ENCODE data around the gene LINC01488. TPM values are rescaled to one million over a fixed set of nuclear protein-coding genes. Genes with fewer than 3 reads are reported as not detected.
A peak's percentile ranks its signal among the peaks of the same experiment; 100 is the strongest.

The LINC01488 gene
- total and polyA plus RNA-seq, 9 of the 15 experiments (the other 6 are each of a cell fraction or from before 2014, with no cell fraction given), result not detected

DNA sequence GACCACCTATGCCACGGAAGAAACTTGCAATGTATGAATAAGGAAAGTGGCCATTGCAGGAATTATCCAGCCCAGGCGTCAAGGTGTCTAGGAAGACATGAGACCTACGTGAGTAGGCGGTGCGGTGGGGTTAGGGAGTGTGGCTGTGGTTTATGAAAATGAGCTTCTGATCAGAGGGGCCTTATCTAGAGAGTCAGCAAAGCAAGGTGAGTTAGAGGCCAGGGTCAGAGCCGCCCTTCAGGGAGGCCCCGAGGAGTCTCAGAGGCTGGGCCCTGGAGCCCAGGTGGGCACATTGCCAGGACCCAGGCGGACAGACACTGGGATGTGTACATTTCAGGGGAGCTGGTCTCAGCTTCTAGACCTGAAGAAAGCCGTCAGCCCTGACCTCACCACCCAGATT, 13.8 kb upstream of the LINC01488 start:
- CTCF ChIA-PET (ENCODE audit: low intra/inter-chr PET ratio), result no interaction called here
- BruUV-seq (replicated peaks), result no TSS peak
- intact Hi-C loops (cut with micrococcal nuclease) (no loop called here), in situ Hi-C loops (cut with MboI) (no loop called here)
- Histone ChIP-seq H3K36me3 (ENCODE audit: control insufficient read depth, insufficient read depth, low read length) (no peaks in the 10 kb centered on the region), H3K4me1 (replicated peaks in 1 of 2; ENCODE audit: control insufficient read depth in 2 of 2, insufficient read depth in 2 of 2, low read length in 2 of 2) (peaks cover 26 to 43% of the 10 kb centered on the region in 2 experiments), H2AFZ (ENCODE audit: low read depth, low read length) (0 out of 2 replicates have a peak overlapping the region, but pooled peaks have one; percentile 26), H3K4me2 (ENCODE audit: insufficient read depth, low read length) (no peak overlapping the region), H3K9me1 (ENCODE audit: control insufficient read depth, insufficient read depth, low read length) (no peaks in the 10 kb centered on the region), H3K27ac (ENCODE audit: extremely low read depth, low read depth, low read length) (no peak overlapping the region), H3K79me2 (ENCODE audit: control insufficient read depth, insufficient read depth, low read length) (no peaks in the 10 kb centered on the region), H4K20me1 (replicated peaks; ENCODE audit: control insufficient read depth, insufficient read depth, low read length) (no peaks in the 10 kb centered on the region; the same call in 1 of the 2 replicates), H3K27me3 (ENCODE audit: control insufficient read depth in 2 of 2, insufficient read depth in 2 of 2, low read length in 2 of 2) (peaks cover 2 to 25% of the 10 kb centered on the region in 2 experiments; a peak in 3 of 5 replicates), H3K9me3 (replicated peaks; ENCODE audit: control insufficient read depth, insufficient read depth, low read depth, low read length) (no peaks in the 10 kb centered on the region), H3K4me3 (no peak overlapping the region), H3K9ac (ENCODE audit: insufficient read depth in 1 of 2, low read depth in 2 of 2, low read length in 2 of 2) (peak overlapping the region in 1 of 2 experiments; percentile 73; a peak in 2 of 4 replicates)
- POLR2A ChIA-PET, result interaction anchor here (1.6 kb wide), 1 partner anchor 39 kb away, joined by 3 read pairs; no protein-coding TSS in a partner anchor
- peak; percentile 83 for FAIRE-seq
- ATAC-seq, result peak; percentile 75
- WGBS (ENCODE audit: insufficient coverage, low coverage, missing lambda C conversion rate), result 3% methylated on average over 9 of the region's 9 CpGs
- peak; percentile 51 to 61 (median 54) for DNase-seq (ENCODE audit: extremely low read depth in 1 of 4, low spot score in 3 of 4)
- TF ChIP-seq ZEB2 (IDR thresholded peaks at IDR 0.05) (peak; percentile 61; the same call in 1 of the 2 replicates), TCF7 (IDR thresholded peaks at IDR 0.05; ENCODE audit: borderline replicate concordance) (no peak), ARID1B (IDR thresholded peaks at IDR 0.05) (0 out of 2 replicates have a peak, but pooled peaks have one; percentile 12), CBFA2T3 (IDR thresholded peaks at IDR 0.05) (peak; percentile 56), NFRKB (IDR thresholded peaks at IDR 0.05; ENCODE audit: low read depth) (no peak), EGR1 (conservative IDR thresholded peaks at IDR 0.05) (peak; percentile 66), NEUROD1 (IDR thresholded peaks at IDR 0.05; ENCODE audit: borderline replicate concordance, low read depth, low read length, partially characterized antibody) (no peak), L3MBTL2 (IDR thresholded peaks at IDR 0.05) (peak; percentile 69), SMARCE1 (IDR thresholded peaks at IDR 0.05) (0 out of 2 replicates have a peak, but pooled peaks have one; percentile 17), ZBTB7A (IDR thresholded peaks at IDR 0.05; ENCODE audit: borderline replicate concordance, control insufficient read depth, low read depth, low read length) (peak; percentile 20; the same call in 1 of the 2 replicates), ESRRA (IDR thresholded peaks at IDR 0.05; ENCODE audit: borderline replicate concordance, low read depth) (peak; percentile 45; the same call in 1 of the 2 replicates), E2F6 (IDR thresholded peaks at IDR 0.05; ENCODE audit: borderline replicate concordance in 1 of 2, extremely low read depth in 1 of 2, insufficient read depth in 1 of 2, insufficient read length in 1 of 2, low read depth in 1 of 2, low read length in 1 of 2, poor library complexity in 1 of 2, severe bottlenecking in 1 of 2) (peak in 1 of 2 experiments; percentile 39), NR2C1 (IDR thresholded peaks at IDR 0.05) (no peak), NR2C1 (tag; IDR thresholded peaks at IDR 0.05) (no peak), MAX (CRISPR knock-in tag; IDR thresholded peaks at IDR 0.05) (peak; percentile 38; the same call in 1 of the 2 replicates)
- TF ChIP-seq, protein P1, sequence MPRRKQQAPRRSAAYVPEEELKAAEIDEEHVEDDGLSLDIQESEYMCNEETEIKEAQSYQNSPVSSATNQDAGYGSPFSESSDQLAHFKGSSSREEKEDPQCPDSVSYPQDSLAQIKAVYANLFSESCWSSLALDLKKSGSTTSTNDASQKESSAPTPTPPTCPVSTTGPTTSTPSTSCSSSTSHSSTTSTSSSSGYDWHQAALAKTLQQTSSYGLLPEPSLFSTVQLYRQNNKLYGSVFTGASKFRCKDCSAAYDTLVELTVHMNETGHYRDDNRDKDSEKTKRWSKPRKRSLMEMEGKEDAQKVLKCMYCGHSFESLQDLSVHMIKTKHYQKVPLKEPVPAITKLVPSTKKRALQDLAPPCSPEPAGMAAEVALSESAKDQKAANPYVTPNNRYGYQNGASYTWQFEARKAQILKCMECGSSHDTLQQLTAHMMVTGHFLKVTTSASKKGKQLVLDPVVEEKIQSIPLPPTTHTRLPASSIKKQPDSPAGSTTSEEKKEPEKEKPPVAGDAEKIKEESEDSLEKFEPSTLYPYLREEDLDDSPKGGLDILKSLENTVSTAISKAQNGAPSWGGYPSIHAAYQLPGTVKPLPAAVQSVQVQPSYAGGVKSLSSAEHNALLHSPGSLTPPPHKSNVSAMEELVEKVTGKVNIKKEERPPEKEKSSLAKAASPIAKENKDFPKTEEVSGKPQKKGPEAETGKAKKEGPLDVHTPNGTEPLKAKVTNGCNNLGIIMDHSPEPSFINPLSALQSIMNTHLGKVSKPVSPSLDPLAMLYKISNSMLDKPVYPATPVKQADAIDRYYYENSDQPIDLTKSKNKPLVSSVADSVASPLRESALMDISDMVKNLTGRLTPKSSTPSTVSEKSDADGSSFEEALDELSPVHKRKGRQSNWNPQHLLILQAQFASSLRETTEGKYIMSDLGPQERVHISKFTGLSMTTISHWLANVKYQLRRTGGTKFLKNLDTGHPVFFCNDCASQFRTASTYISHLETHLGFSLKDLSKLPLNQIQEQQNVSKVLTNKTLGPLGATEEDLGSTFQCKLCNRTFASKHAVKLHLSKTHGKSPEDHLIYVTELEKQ (CRISPR knock-in tag; IDR thresholded peaks at IDR 0.05), result no peak
- TF ChIP-seq, protein P2, sequence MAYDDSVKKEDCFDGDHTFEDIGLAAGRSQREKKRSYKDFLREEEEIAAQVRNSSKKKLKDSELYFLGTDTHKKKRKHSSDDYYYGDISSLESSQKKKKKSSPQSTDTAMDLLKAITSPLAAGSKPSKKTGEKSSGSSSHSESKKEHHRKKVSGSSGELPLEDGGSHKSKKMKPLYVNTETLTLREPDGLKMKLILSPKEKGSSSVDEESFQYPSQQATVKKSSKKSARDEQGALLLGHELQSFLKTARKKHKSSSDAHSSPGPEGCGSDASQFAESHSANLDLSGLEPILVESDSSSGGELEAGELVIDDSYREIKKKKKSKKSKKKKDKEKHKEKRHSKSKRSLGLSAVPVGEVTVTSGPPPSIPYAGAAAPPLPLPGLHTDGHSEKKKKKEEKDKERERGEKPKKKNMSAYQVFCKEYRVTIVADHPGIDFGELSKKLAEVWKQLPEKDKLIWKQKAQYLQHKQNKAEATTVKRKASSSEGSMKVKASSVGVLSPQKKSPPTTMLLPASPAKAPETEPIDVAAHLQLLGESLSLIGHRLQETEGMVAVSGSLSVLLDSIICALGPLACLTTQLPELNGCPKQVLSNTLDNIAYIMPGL (CRISPR knock-in tag; IDR thresholded peaks at IDR 0.05), result no peak

Data from K562 (cell line).